Loucy (cell line): ENCODE data around the gene SLC6A20.

Experiments used
- EZH2phosphoT487 ChIP-seq: fragments of 200-600 bp; IDR thresholded peaks from 2 replicates; pipeline ENCODE4 v1.6.1; 2018; ENCODE audit warnings: antibody characterized with exemption, mild to moderate bottlenecking, moderate library complexity, borderline replicate concordance
- TF ChIP-seq, protein P1 (sequence below): fragments of 200-600 bp; sonication (generic); conservative IDR thresholded peaks from 2 replicates; pipeline ENCODE4 v1.5.1; 2014; ENCODE audit warnings: mild to moderate bottlenecking, antibody characterized with exemption, low read length

- TF ChIP-seq, protein P1, sequence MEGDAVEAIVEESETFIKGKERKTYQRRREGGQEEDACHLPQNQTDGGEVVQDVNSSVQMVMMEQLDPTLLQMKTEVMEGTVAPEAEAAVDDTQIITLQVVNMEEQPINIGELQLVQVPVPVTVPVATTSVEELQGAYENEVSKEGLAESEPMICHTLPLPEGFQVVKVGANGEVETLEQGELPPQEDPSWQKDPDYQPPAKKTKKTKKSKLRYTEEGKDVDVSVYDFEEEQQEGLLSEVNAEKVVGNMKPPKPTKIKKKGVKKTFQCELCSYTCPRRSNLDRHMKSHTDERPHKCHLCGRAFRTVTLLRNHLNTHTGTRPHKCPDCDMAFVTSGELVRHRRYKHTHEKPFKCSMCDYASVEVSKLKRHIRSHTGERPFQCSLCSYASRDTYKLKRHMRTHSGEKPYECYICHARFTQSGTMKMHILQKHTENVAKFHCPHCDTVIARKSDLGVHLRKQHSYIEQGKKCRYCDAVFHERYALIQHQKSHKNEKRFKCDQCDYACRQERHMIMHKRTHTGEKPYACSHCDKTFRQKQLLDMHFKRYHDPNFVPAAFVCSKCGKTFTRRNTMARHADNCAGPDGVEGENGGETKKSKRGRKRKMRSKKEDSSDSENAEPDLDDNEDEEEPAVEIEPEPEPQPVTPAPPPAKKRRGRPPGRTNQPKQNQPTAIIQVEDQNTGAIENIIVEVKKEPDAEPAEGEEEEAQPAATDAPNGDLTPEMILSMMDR, result no peak
- TF ChIP-seq EZH2phosphoT487, result no peak
Measured at GRCh38 chr3:45807133-45807532, 10.8 kb upstream of the SLC6A20 start.
